Cortex of kidney (tissue), 1 donor: ENCODE measurements around the gene ARMC5.

Source experiments
- DNase-seq: peaks from one replicate; lab custom pipeline; 2025; lab: John Stamatoyannopoulos, UW

ARMC5 gene

GRCh38 chr16:31461201-31461920 lies 2.1 kb downstream of the ARMC5 start:
- no peak for DNase-seq

DNA sequence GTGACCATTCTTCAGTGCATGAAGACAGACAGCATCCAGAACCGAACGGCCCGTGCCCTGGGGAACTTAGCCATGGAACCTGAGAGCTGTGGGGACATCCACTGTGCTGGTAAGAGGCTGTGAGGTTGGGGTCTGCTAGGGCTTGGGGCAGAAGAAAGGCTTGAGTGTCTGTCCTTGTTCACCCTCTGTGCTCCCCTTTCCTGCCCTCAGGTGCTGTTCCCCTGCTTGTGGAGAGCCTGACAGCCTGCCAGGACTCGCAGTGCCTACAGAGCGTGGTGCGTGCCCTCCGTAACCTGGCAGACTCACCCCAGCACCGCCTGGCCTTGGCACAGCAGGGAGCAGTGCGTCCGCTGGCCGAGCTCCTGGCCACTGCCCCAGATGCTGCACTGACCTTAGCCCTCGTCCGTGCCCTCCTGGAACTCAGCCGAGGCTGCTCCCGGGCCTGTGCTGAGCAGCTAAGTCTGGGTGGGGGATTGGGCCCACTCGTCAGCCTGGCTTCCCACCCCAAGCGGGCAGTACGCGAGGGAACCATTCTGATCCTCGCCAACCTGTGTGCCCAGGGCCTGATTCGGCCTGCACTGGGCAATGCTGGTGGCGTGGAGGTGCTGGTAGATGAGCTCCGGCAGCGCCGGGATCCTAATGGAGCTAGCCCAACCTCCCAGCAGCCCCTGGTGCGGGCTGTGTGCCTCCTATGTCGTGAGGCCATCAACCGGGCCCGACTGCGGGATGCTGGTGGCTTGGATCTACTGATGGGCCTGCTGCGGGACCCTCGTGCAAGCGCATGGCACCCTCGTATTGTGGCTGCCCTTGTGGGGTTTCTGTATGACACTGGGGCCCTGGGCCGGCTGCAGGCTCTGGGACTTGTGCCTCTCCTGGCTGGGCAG lies 2.9 kb downstream of the ARMC5 start:
- DNase-seq: no peak

DNA sequence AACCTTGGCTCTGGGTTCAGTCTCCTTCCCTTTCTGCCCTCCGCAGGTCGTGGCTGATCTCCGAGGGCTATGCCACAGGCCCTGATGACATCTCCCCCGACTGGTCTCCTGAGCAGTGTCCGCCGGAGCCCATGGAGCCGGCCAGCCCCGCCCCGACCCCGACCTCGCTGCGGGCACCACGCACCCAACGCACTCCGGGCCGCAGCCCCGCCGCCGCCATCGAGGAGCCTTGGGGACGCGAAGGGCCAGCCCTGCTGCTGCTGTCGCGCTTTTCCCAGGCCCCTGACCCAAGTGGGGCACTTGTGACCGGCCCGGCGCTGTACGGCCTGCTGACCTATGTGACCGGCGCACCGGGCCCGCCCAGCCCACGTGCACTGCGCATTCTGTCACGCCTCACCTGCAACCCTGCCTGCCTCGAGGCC lies 5.1 kb downstream of the ARMC5 start:
- DNase-seq: no peak

- DNase-seq: no peak
These were observed 5.5 kb downstream of the ARMC5 start for GRCh38 chr16:31464781-31465260.

- no peak for DNase-seq
These were observed 6.6 kb downstream of the ARMC5 start for GRCh38 chr16:31465788-31466370.

- DNase-seq: no peak
These were observed 7.1 kb downstream of the ARMC5 start for GRCh38 chr16:31466381-31466841.

DNA sequence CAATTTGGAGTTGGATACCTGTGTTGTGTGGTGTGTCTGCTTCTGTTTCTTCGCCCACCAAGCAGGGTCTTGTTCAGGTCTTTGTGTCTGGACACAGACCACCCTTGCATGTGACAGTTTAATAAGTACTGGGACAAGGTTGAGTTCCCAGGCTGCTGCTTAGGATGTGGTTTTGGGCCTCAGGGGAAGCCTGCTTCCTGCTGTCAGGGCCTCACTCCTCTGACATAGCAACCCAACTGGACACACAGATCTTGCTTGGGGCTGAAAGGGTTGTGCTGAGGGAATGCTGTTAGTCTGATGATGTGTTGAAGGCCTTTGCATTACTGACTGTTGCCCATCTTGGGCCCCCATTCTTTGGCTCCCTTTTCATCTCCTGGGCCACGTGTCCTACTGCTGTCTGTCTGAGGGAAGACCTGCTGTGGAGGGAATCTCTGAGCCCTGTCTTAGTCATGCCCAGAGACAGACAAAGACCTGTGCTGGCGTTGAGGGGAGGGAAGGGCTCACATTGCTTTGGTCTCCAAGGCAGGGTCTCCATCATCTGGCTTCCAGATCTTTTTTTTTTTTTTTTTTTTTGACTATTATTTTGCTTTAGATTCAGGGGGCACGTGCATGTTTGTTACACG lies 8.0 kb downstream of the ARMC5 start:
- no peak for DNase-seq

- no peak for DNase-seq
These were observed 8.6 kb downstream of the ARMC5 start for GRCh38 chr16:31467858-31468257.

DNA sequence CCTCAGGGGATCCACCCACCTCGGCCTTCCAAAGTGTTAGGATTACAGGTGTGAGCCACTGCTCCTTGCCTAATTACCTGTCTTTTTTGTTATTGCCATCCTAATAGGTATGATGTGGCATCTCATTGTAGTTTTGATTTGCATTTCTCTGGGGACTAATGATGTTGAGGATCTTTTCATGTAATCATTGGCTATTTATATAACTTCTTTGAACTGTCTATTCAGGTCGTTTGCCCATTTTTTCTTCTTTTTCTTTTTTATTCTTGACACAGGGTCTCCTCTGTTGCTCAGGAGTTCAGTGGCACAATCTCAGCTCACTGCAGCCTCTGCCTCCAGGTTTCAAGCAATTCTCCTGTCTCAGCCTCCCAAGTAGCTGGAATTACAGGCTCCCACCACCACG lies 11.3 kb downstream of the ARMC5 start:
- DNase-seq: no peak

DNA sequence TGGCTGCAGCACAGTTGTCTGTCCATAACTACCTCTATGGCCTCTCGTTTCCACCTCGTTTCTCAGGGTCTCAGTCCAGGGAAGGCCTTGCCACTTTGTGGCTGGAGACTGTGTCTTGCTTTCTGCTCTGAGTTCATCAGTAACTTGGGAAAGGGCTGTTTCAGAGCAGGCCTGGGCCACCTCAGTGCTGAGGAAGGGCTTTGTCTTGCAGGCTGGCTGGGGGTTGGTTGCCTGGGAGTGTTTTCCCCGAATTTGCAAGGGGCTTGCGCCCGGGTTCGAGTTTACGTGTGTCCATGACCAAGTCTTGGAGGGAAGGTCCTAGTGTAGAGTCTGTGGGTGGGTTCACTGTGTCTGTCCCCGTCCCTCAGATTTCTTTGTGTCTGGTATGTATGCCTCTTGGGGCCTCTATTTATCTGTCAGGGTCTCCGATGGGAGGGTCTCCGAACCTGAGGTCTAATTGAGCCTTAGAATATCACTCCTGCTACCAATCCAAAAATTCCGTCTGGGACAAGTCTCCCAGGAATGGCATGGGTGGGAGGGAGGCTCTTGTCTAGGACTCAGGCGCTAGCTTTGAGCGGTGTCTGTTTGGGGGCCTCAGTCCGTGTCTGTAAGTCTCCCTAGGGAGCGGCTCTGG lies 12.1 kb downstream of the ARMC5 start:
- DNase-seq: no peak

DNA sequence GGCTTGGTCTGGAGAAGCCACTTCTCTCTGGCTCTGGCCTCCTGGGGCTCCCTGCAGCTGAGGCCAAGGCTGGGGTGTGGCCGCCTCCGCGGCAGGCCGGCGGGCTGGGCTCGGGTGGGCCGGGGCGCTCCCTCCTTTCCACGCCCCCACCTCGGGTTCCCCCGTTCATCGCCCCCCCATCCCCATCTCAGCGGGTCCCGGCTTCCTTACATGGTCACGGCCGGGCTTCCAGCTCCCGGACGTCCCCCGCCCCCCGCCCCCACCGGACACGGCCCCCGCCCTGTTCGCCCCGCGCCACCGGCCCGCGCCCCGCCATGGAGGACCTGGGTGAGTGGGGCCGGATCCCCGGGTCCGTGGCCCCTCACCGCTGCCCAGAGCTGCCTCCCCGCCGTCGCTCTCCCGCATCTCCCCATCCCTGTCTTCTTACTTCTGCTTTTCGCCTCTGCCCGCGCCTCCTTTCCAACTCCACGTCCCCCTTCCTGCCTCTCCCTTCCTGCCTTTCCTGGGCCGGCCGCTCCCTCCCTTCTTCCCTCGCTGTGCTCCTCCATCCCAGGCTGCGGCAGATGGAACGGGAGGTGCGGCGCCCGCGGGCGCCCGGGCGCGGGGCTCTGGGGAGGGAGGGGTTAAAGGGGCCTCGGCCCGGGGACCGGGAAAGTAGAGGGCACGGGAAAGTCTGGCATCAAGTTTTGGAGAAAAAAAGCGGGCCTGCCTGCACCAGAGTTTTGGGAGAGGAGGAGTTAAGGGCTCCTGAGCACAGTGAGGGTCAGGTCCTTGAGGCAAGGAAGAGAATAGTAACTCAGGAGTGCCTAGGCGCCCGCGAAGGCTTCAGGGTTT lies 12.8 kb downstream of the ARMC5 start, which contains the start of gene TGFB1I1:
TGFB1I1 (plus strand) TSS at position 278 of the 834 bp plus-strand sequence; CDS start at position 315, 37 bp downstream.
- DNase-seq: no peak

GRCh38 chr16:31472709-31473203 lies 13.5 kb downstream of the ARMC5 start:
- no peak for DNase-seq

GRCh38 chr16:31473264-31473984 lies 14.1 kb downstream of the ARMC5 start:
- no peak for DNase-seq

DNA sequence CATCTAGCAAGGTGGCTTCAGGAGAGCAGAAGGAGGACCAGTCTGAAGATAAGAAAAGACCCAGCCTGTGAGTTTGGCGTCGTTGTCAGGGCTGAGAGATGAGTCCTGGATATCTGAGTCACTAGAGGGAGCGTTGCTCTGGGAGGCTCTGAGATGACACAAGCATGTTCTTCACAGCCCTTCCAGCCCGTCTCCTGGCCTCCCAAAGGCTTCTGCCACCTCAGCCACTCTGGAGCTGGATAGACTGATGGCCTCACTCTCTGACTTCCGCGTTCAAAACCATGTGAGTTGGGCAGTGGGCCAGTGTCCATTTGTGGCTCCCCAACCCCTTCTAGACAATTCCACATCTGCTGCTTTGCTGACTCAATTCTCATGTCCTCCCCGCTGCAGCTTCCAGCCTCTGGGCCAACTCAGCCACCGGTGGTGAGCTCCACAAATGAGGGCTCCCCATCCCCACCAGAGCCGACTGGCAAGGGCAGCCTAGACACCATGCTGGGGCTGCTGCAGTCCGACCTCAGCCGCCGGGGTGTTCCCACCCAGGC lies 14.9 kb downstream of the ARMC5 start:
- no peak for DNase-seq

DNA sequence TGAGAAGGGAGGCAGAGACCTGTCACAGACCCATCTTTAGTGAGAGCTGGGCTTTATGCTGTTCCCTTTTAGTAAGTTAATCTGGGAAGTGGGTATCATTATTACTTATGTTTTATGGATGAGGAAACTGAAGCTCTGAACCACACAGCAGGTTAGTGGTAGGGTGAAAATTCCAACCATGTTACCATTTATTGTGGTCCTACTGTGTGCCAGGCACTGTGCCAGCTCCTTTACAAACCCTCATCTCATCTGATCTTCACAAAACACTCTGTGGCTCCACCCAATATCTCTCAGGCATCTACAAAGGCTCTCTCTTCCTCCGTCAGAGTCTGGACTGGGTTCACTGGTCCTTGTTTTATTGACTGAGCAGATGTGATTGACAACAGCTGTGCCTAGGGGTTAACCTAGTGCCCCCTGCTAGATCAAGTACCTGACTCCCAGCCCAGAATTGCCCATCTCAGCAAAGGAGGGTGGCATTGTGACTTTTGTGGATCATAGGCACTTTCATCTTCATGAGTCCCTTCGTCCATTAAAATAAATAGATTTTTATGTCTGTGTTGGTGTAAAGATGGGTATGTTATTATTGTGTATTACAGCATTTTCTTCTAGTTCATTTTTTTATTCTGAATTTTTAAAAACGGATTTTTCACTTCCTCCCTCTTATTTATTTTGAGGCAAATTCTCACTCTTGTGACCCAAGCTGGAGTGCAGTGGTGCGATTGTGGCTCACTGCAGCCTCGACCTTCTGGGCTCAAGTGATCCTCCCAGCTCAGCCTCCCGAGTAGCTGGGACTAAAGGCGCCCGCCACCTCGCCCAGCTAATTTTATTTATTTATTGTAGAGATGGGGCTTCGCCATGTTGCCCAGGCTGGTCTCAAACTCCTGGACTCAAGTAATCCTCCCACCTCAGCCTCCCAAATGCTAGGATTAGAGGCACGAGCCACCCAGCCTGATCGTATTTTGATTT lies 15.8 kb downstream of the ARMC5 start:
- DNase-seq: no peak

GRCh38 chr16:31475946-31476302 lies 16.6 kb downstream of the ARMC5 start:
- DNase-seq: no peak

GRCh38 chr16:31476303-31477219 lies 17.3 kb downstream of the ARMC5 start:
- DNase-seq: no peak
